ENCODE results near the gene ST7L.

Gene ST7L

GRCh38 chr1:112614460-112615065 is 4.4 kb downstream of the ST7L start:
- DNase-seq: no peak

- DNase-seq: no peak
Measured at GRCh38 chr1:112605633-112606327, 13.2 kb downstream of the ST7L start.

GRCh38 chr1:112603541-112603940 is 15.4 kb downstream of the ST7L start:
- DNase-seq: no peak

GRCh38 chr1:112603012-112603411 is 15.9 kb downstream of the ST7L start:
- DNase-seq: no peak

- DNase-seq: no peak
Measured at GRCh38 chr1:112599477-112599876, 19.5 kb downstream of the ST7L start.

- DNase-seq: no peak
Measured at GRCh38 chr1:112594208-112594876, 24.6 kb downstream of the ST7L start.

GRCh38 chr1:112589766-112590165 is 29.2 kb downstream of the ST7L start:
- DNase-seq: no peak

- DNase-seq: no peak
Measured at GRCh38 chr1:112583366-112583765, 35.6 kb downstream of the ST7L start.

GRCh38 chr1:112581586-112582192 is 37.3 kb downstream of the ST7L start:
- no peak for DNase-seq

- no peak for DNase-seq
Measured at GRCh38 chr1:112579801-112580510, 39.0 kb downstream of the ST7L start.

GRCh38 chr1:112576240-112576639 is 42.7 kb downstream of the ST7L start:
- DNase-seq: no peak

GRCh38 chr1:112575154-112575804 is 43.7 kb downstream of the ST7L start:
- no peak for DNase-seq

GRCh38 chr1:112565800-112566199 is 53.1 kb downstream of the ST7L start:
- no peak for DNase-seq

GRCh38 chr1:112564081-112564480 is 54.9 kb downstream of the ST7L start:
- DNase-seq: no peak

- DNase-seq: no peak
Measured at GRCh38 chr1:112563341-112563740, 55.6 kb downstream of the ST7L start.

GRCh38 chr1:112558634-112559033 is 60.3 kb downstream of the ST7L start:
- peak; percentile 83 for DNase-seq

GRCh38 chr1:112557385-112557784 is 61.6 kb downstream of the ST7L start:
- peak; percentile 5 for DNase-seq

- no peak for DNase-seq
Measured at GRCh38 chr1:112554411-112554810, 64.5 kb downstream of the ST7L start.

- no peak for DNase-seq
Measured at GRCh38 chr1:112549590-112549989, 69.4 kb downstream of the ST7L start.

- no peak for DNase-seq
Measured at GRCh38 chr1:112548547-112548946, 70.4 kb downstream of the ST7L start.

GRCh38 chr1:112546076-112546475 is 72.9 kb downstream of the ST7L start:
- no peak for DNase-seq

GRCh38 chr1:112544751-112545150 is 74.2 kb downstream of the ST7L start:
- no peak for DNase-seq
